Mucosa of descending colon (tissue), 3 donors: ENCODE data around the gene SLC38A1. TPM values are rescaled to one million over a fixed set of nuclear protein-coding genes. Genes with fewer than 3 reads are reported as not detected.

Source experiments
- ATAC-seq: fragments of 200-7000 bp; cut with Tn5 transposase; one replicate; pipeline ENCODE4 v1.9.1; 2020; ENCODE audit warnings: mild to moderate bottlenecking, moderate library complexity
- DNase-seq, 3 donors: peaks; one replicate each; pipeline ENCODE4 v3.0.0-alpha.2; 2020
- H3K36me3 ChIP-seq: fragments of 200-600 bp; one replicate; pipeline ENCODE4 v1.8.0; 2021; ENCODE audit warnings: low read depth, mild to moderate bottlenecking
- H3K4me1 ChIP-seq: fragments of 200-600 bp; one replicate; pipeline ENCODE4 v1.8.0; 2021; ENCODE audit warnings: low read depth, mild to moderate bottlenecking
- H3K4me3 ChIP-seq: fragments of 200-600 bp; one replicate; pipeline ENCODE4 v1.8.0; 2021; ENCODE audit warnings: mild to moderate bottlenecking
- H3K9me3 ChIP-seq: fragments of 200-600 bp; one replicate; pipeline ENCODE4 v1.8.0; 2021; ENCODE audit warnings: mild to moderate bottlenecking
- intact Hi-C, 2 donors: fragments of 100-400 bp; cut with DNase I in 1 of 2; cut with micrococcal nuclease in 1 of 2; formaldehyde crosslinking; loops; one replicate each; pipeline versions ENCODE4 v1.11.0 to v1.11.1; 2022; cut with DNase I, micrococcal nuclease
- total RNA-seq, 3 donors: library from RNA; stranded (reverse); fragmentation: NEBNext Ultra II Directional in 2 of 3; extraction: Animal tissue kit (Norgen Biotek cat#: 25700) in 2 of 3; gene quantifications; one replicate each; pipeline versions ENCODE4 v1.2.1 to v1.2.4, GENCODE V29; 2021 to 2023
- TF ChIP-seq, protein P1 (sequence below): fragments of 200-600 bp; IDR thresholded peaks from one replicate; pipeline ENCODE4 v1.8.0; 2022; ENCODE audit warnings: antibody characterized with exemption, mild to moderate bottlenecking
- donor health status: DM: no; HTN: no; CAD: no; lungs with moderate emphysema.
- donor health status: DM: no; HTN: no; CAD: no.
- donor health status: DM: no; HTN: yes; CAD: no.

The SLC38A1 gene
- total RNA-seq, 3 donors from 2014 or later = 116 to 157 (median 132) TPM

- Histone ChIP-seq H3K36me3 (no peaks in the 10 kb centered on the region), H3K4me1 (peaks cover 2% of the 10 kb centered on the region), H3K4me3 (no peak overlapping the region), H3K9me3 (no peaks in the 10 kb centered on the region)
- DNase-seq (no peak), ATAC-seq (peak; percentile 21)
- intact Hi-C loops = no loop called here
- TF ChIP-seq, protein P1, sequence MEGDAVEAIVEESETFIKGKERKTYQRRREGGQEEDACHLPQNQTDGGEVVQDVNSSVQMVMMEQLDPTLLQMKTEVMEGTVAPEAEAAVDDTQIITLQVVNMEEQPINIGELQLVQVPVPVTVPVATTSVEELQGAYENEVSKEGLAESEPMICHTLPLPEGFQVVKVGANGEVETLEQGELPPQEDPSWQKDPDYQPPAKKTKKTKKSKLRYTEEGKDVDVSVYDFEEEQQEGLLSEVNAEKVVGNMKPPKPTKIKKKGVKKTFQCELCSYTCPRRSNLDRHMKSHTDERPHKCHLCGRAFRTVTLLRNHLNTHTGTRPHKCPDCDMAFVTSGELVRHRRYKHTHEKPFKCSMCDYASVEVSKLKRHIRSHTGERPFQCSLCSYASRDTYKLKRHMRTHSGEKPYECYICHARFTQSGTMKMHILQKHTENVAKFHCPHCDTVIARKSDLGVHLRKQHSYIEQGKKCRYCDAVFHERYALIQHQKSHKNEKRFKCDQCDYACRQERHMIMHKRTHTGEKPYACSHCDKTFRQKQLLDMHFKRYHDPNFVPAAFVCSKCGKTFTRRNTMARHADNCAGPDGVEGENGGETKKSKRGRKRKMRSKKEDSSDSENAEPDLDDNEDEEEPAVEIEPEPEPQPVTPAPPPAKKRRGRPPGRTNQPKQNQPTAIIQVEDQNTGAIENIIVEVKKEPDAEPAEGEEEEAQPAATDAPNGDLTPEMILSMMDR = no peak
These were observed 41.2 kb downstream of the SLC38A1 start for GRCh38 chr12:46227616-46228015.

DNA sequence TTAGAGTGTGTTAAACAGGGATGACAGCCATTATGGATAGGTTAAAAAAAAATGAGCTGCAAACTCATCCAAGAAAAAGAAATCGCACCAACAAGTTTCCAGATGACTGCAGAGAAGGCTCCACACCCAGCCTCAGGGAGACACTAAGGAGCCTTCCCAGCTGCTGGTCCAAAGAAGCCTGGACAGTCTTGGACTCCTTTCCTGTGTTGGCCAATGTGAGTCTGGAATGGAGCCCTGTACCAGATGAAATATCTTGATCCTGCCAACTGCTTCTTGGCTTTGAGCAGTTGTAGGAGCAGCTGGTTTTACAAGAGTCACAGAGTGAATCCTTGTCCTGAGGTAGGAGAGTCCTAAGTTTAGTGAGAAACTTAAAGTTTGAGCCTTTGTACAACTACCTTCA lies 44.5 kb downstream of the SLC38A1 start:
- ATAC-seq (peak; percentile 31), DNase-seq (no peak)

DNA sequence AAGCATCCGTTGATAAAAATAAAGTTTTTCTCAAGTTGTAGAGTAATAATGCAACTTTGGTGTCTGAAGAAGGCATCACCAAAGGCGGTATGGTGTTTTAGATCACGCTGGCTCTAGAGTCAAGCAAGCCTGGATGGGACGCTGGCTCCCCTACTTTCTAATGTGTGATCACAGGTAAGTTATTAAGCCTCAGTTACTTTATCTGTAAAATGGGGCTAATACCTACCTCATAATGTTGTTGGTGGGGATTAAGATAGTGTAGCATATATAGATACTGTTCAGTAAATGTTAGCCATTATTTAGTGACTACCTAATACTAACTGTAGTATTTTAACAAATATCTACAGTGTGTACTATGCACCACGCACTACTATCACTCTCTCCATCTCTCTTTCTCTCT lies 45.8 kb downstream of the SLC38A1 start:
- Histone ChIP-seq H3K4me1 (peaks cover 24% of the 10 kb centered on the region), H3K36me3 (no peaks in the 10 kb centered on the region), H3K4me3 (no peak overlapping the region), H3K9me3 (no peaks in the 10 kb centered on the region)
- intact Hi-C loops = loop anchor here in 1 of 2 donors (5.0 kb wide), 1 partner anchor 44 kb away; the partner anchor contains the start of gene SLC38A1
- ATAC-seq = no peak
- TF ChIP-seq, protein P1 = no peak
- no peak for DNase-seq

More for the DNA sequence above, 44.5 kb downstream of the SLC38A1 start:
- no peaks in the 10 kb centered on the region for H3K36me3 ChIP-seq
- H3K4me1 ChIP-seq = peaks cover 10% of the 10 kb centered on the region
- TF ChIP-seq, protein P1 = no peak
- no peaks in the 10 kb centered on the region for H3K9me3 ChIP-seq
- intact Hi-C loops = loop anchor here in 1 of 2 donors (5.0 kb wide), 1 partner anchor 43 kb away; the partner anchor contains the start of gene SLC38A1
- H3K4me3 ChIP-seq = no peak overlapping the region

GRCh38 chr12:46222636-46223035 lies 46.2 kb downstream of the SLC38A1 start:
- DNase-seq (no peak), ATAC-seq (no peak)
- H3K36me3 ChIP-seq = no peaks in the 10 kb centered on the region
- no peaks in the 10 kb centered on the region for H3K9me3 ChIP-seq
- peaks cover 25% of the 10 kb centered on the region for H3K4me1 ChIP-seq
- intact Hi-C loops = loop anchor here in 1 of 2 donors (5.0 kb wide), 1 partner anchor 45 kb away; the partner anchor contains the start of gene SLC38A1
- TF ChIP-seq, protein P1 = no peak
- H3K4me3 ChIP-seq = no peak overlapping the region

- TF ChIP-seq, protein P1 = no peak
- Histone ChIP-seq H3K4me3 (no peak overlapping the region), H3K36me3 (no peaks in the 10 kb centered on the region), H3K9me3 (no peaks in the 10 kb centered on the region), H3K4me1 (peaks cover 27% of the 10 kb centered on the region)
- intact Hi-C loops = loop anchor here in 1 of 2 donors (5.0 kb wide), 1 partner anchor 46 kb away; the partner anchor contains the start of gene SLC38A1
- ATAC-seq (no peak), DNase-seq (no peak)
These were observed 47.4 kb downstream of the SLC38A1 start for GRCh38 chr12:46221255-46222128.
